GM21526 (cell line): ENCODE measurements around the gene HLA-E.
"Not testable (repeated sequence)": the region's sequence is repeated elsewhere in the genome, so short reads cannot be mapped to it uniquely, and the experiment has no call there.

Experiments
- ATAC-seq: cut with Tn5 transposase; IDR thresholded peaks from one replicate; pipeline ENCODE4 v1.9.1; 2021; ENCODE audit warnings: moderate library complexity; ENCODE audit not compliant: unreplicated experiment, low FRiP score

Gene HLA-E

GRCh38 chr6:30489081-30490025 is at the start of gene HLA-E:
Gene HLA-E, plus strand, starts transcription at chr6:30489509. Its CDS starts 23 bp downstream, at chr6:30489532.
- peak; percentile 74 for ATAC-seq

GRCh38 chr6:30441171-30441570 is 48.1 kb upstream of the HLA-E start:
- no peak for ATAC-seq

- no peak for ATAC-seq
Observed at GRCh38 chr6:30443657-30444450, 45.5 kb upstream of the HLA-E start.

GRCh38 chr6:30444451-30444742 is 44.9 kb upstream of the HLA-E start:
- no peak for ATAC-seq

GRCh38 chr6:30446259-30446658 is 43.0 kb upstream of the HLA-E start:
- ATAC-seq, result no peak

GRCh38 chr6:30447237-30447636 is 42.1 kb upstream of the HLA-E start:
- ATAC-seq, result no peak

GRCh38 chr6:30450548-30450908 is 38.8 kb upstream of the HLA-E start:
- no peak for ATAC-seq

- ATAC-seq, result no peak
Observed at GRCh38 chr6:30450909-30451841, 38.1 kb upstream of the HLA-E start.

GRCh38 chr6:30452736-30453507 is 36.4 kb upstream of the HLA-E start:
- no peak for ATAC-seq

GRCh38 chr6:30453508-30454116 is 35.7 kb upstream of the HLA-E start:
- ATAC-seq, result peak; percentile 56

GRCh38 chr6:30459145-30459544 is 30.2 kb upstream of the HLA-E start:
- ATAC-seq, result no peak

- no peak for ATAC-seq
Observed at GRCh38 chr6:30461055-30461454, 28.3 kb upstream of the HLA-E start.

- no peak for ATAC-seq
Observed at GRCh38 chr6:30462482-30462881, 26.8 kb upstream of the HLA-E start.

- no peak for ATAC-seq
Observed at GRCh38 chr6:30463242-30463641, 26.1 kb upstream of the HLA-E start.

- ATAC-seq, result no peak
Observed at GRCh38 chr6:30463651-30464618, 25.4 kb upstream of the HLA-E start.

- no peak for ATAC-seq
Observed at GRCh38 chr6:30465595-30466306, 23.6 kb upstream of the HLA-E start.

GRCh38 chr6:30470968-30471367 is 18.3 kb upstream of the HLA-E start:
- no peak for ATAC-seq

GRCh38 chr6:30475116-30475515 is 14.2 kb upstream of the HLA-E start:
- not testable (repeated sequence) for ATAC-seq
